Endothelial cell of umbilical vein (primary cell): Measurements from ENCODE around the gene JMJD8. TPM values are rescaled to one million over a fixed set of nuclear protein-coding genes. Genes with fewer than 3 reads are reported as not detected.

Source experiments
- BruUV-seq: library from RNA; stranded (reverse); fragments of 400-500 nt; replicated peaks from 2 replicates; lab custom pipeline; 2021; lab: Mats Ljungman, UMichigan
- CTCF ChIA-PET: fragments of 300-600, 350-600 bp; sonication (Branson Sonifier 250); formaldehyde crosslinking; loops from one replicate; lab custom pipeline; 2021; ENCODE audit warnings: antibody characterized with exemption, inconsistent platforms; lab: Charles Lee
- POLR2A ChIA-PET: fragments of 300-600, 350-600 bp; sonication (Branson Sonifier 250); formaldehyde crosslinking; loops from one replicate; lab custom pipeline; 2021; ENCODE audit warnings: antibody characterized with exemption, inconsistent platforms; lab: Charles Lee
- DNase-seq: peaks from one replicate; pipeline ENCODE4 v3.0.0-alpha.2; 2011; ENCODE audit warnings: low read depth, low spot score
- FAIRE-seq: peaks from 2 replicates; lab custom pipeline; 2011; peaks lifted over from hg19 to GRCh38; lab: Jason Lieb, UNC
- H2AFZ ChIP-seq: 2 replicates; pipeline ENCODE4 v1.6.0; 2012; ENCODE audit warnings: low read depth, low read length, control low read depth, inconsistent platforms
- H3K27ac ChIP-seq: 2 replicates; pipeline ENCODE4 v1.5.1; 2011; ENCODE audit warnings: low read depth, mild to moderate bottlenecking, control low read depth, low read length, moderate library complexity; ENCODE audit not compliant: insufficient read depth
- H3K27me3 ChIP-seq, 2 experiments: 2 replicates each; pipeline versions ENCODE4 v1.6.0 to v1.6.1; 2011; ENCODE audit warnings: low read length in 2 of 2, mixed read lengths in 1 of 2; ENCODE audit not compliant: control insufficient read depth in 2 of 2, insufficient read depth in 2 of 2
- H3K36me3 ChIP-seq, 2 experiments: 2 replicates in 1 of 2; 3 replicates in 1 of 2; pipeline ENCODE4 v1.5.1; 2011; ENCODE audit warnings: low read length in 2 of 2, mild to moderate bottlenecking in 1 of 2, moderate library complexity in 1 of 2; ENCODE audit not compliant: control insufficient read depth in 2 of 2, insufficient read depth in 2 of 2; ENCODE audit errors: extremely low read depth in 1 of 2
- H3K4me1 ChIP-seq: 3 replicates; pipeline ENCODE4 v1.5.1; 2011; ENCODE audit warnings: mild to moderate bottlenecking, low read length; ENCODE audit not compliant: control insufficient read depth, insufficient read depth; ENCODE audit errors: extremely low read depth
- H3K4me2 ChIP-seq: 2 replicates; pipeline ENCODE4 v1.6.1; 2011; ENCODE audit warnings: low read length, control low read depth, mixed read lengths; ENCODE audit not compliant: insufficient read depth
- H3K4me3 ChIP-seq, 3 experiments: fragments of 200-600 bp in 1 of 3; sonication (generic), shearing (Covaris generic) in 1 of 3; replicated peaks in 1 of 3; 2 replicates each; pipeline ENCODE4 v1.5.1; 2011 to 2016; ENCODE audit warnings: control low read depth in 3 of 3, low read length in 3 of 3, mild to moderate bottlenecking in 2 of 3, inconsistent platforms in 1 of 3, low read depth in 1 of 3, moderate library complexity in 1 of 3; ENCODE audit not compliant: insufficient read depth in 1 of 3
- H3K79me2 ChIP-seq: 2 replicates; pipeline ENCODE4 v1.6.0; 2012; ENCODE audit warnings: low read length, inconsistent platforms; ENCODE audit not compliant: control insufficient read depth, insufficient read depth
- H3K9ac ChIP-seq: replicated peaks from 2 replicates; pipeline ENCODE3; 2011; ENCODE audit warnings: low read length, control low read depth; ENCODE audit not compliant: insufficient read depth; ENCODE audit errors: extremely low read depth
- H3K9me1 ChIP-seq: replicated peaks from 3 replicates; pipeline ENCODE4 v1.6.0; 2011; ENCODE audit warnings: mild to moderate bottlenecking, low read length; ENCODE audit not compliant: control insufficient read depth, insufficient read depth; ENCODE audit errors: extremely low read depth
- H3K9me3 ChIP-seq: replicated peaks from 2 replicates; pipeline ENCODE4 v1.5.1; 2012; ENCODE audit warnings: low read length, inconsistent platforms; ENCODE audit not compliant: control insufficient read depth, insufficient read depth
- H4K20me1 ChIP-seq: replicated peaks from 2 replicates; pipeline ENCODE3; 2011; ENCODE audit warnings: mild to moderate bottlenecking, low read length; ENCODE audit not compliant: control insufficient read depth, insufficient read depth; ENCODE audit errors: extremely low read depth
- CTCF ChIP-seq, 2 donors: IDR thresholded peaks; 1 replicate in 1 of 2; 2 replicates in 1 of 2; pipeline ENCODE4 v1.5.1; 2011; ENCODE audit warnings: low read length in 2 of 2, mild to moderate bottlenecking in 2 of 2, moderate library complexity in 2 of 2, control low read depth in 1 of 2, inconsistent platforms in 1 of 2, low read depth in 1 of 2; ENCODE audit not compliant: insufficient read depth in 1 of 2; ENCODE audit errors: extremely low read depth in 1 of 2
- EZH2 ChIP-seq: IDR thresholded peaks from 2 replicates; pipeline ENCODE4 v1.6.1; 2012; ENCODE audit warnings: borderline replicate concordance, low read depth, mild to moderate bottlenecking, moderate library complexity, low read length, inconsistent platforms; ENCODE audit not compliant: severe bottlenecking
- JUN ChIP-seq: IDR thresholded peaks from 2 replicates; pipeline ENCODE4 v1.6.1; 2011; ENCODE audit warnings: borderline replicate concordance, low read depth; ENCODE audit not compliant: insufficient read length, insufficient read depth
- MAX ChIP-seq: IDR thresholded peaks from 2 replicates; pipeline ENCODE4 v1.6.1; 2011; ENCODE audit not compliant: insufficient read depth, insufficient read length
- POLR2A ChIP-seq: IDR thresholded peaks from 2 replicates; pipeline ENCODE4 v1.6.1; 2012; ENCODE audit warnings: low read depth, mild to moderate bottlenecking, control low read depth, low read length
- POLR2AphosphoS5 ChIP-seq: IDR thresholded peaks from 2 replicates; pipeline ENCODE4 v1.6.1; 2012; ENCODE audit warnings: low read depth, mild to moderate bottlenecking, control low read depth, low read length, moderate library complexity; ENCODE audit not compliant: insufficient read depth
- dilution Hi-C: fragments of 300-500 bp; cut with MboI; formaldehyde crosslinking; loops from one replicate; pipeline ENCODE4 v1.15.0; 2019; ENCODE audit warnings: low sequenced_read_pairs; ENCODE audit not compliant: extremely low pct_ligation_motif_present
- intact Hi-C: fragments of 100-400 bp; cut with micrococcal nuclease; formaldehyde crosslinking; loops from one replicate; pipeline ENCODE4 v1.10.0; 2022
- polyA plus RNA-seq, 4 experiments: library from polyadenylated mRNA; depleted of rRNA in 3 of 4; stranded (reverse) in 3 of 4; unstranded in 1 of 4; fragments of >200 nt; gene quantifications; 2 replicates each; pipeline versions ENCODE4 v1.2.1 to v1.2.3, GENCODE V29; 2011 to 2012; ENCODE audit warnings: missing spikeins in 1 of 4
- total RNA-seq: library from RNA; stranded (reverse); gene quantifications from 2 replicates; pipeline ENCODE4 v1.2.3, GENCODE V29; 2021

Gene JMJD8
- total and polyA plus RNA-seq, 2 donors (not counting 3 experiments of a cell fraction or from before 2014, with no cell fraction given), result 55.1 to 102 TPM

- H3K79me2 ChIP-seq, result peaks cover 18% of the 10 kb centered on the region
- no peaks in the 10 kb centered on the region for H3K9me1 ChIP-seq
- peak; percentile 79 for FAIRE-seq
- H3K27ac ChIP-seq, result peak within 1 kb of the TSS; percentile 48
- H3K27me3 ChIP-seq, result no peaks in the 10 kb centered on the region
- DNase-seq, result peak; percentile 86
- no peak for TF ChIP-seq MAX
- TF ChIP-seq POLR2AphosphoS5, result peak; percentile 92
- peak; percentile 79 for TF ChIP-seq POLR2A
- TF ChIP-seq CTCF (IDR thresholded peaks at IDR 0.05; ENCODE audit: extremely low read depth in 1 of 2, insufficient read depth in 1 of 2, low read depth in 1 of 2, low read length in 2 of 2), result peak; percentile 70 to 96
- TF ChIP-seq EZH2, result no peak
- TF ChIP-seq JUN, result no peak
- peak within 1 kb of the TSS; percentile 81 for H3K9ac ChIP-seq
- H3K4me2 ChIP-seq, result peak within 1 kb of the TSS; percentile 59
- H3K4me1 ChIP-seq, result no peaks in the 10 kb centered on the region
- dilution Hi-C loops, result no loop called here
- CTCF ChIA-PET, result interaction anchor here (0.7 to 1.8 kb wide), 5 partner anchors 8 to 89 kb away, joined by 3 to 6 read pairs (median 4); partner anchors contain the start of gene STUB1
- H2AFZ ChIP-seq, result peak within 1 kb of the TSS; percentile 79
- intact Hi-C loops, result loop anchor here (1.0 kb wide), 2 partner anchors 11 to 79 kb away; no protein-coding TSS in a partner anchor
- POLR2A ChIA-PET, result no interaction called here
- H3K9me3 ChIP-seq, result no peaks in the 10 kb centered on the region
- no peaks in the 10 kb centered on the region for H4K20me1 ChIP-seq
- no TSS peak for BruUV-seq
- H3K36me3 ChIP-seq, result peaks cover 5 to 29% of the 10 kb centered on the region in 2 experiments
- H3K4me3 ChIP-seq, result peak within 1 kb of the TSS; percentile 65 to 80 (median 79)
Measured at GRCh38 chr16:667780-668518, 16.2 kb downstream of the JMJD8 start, which contains the start of gene RHOT2. TSS of gene RHOT2 (plus strand) at chr16:668132. CDS start at chr16:668200, 68 bp downstream.
